HL-60 (cell line): ENCODE results near the gene JARID2.

Source experiments
- DNase-seq, 2 experiments: peaks; one replicate each; pipeline ENCODE4 v3.0.0-alpha.2; 2010 to 2020; ENCODE audit warnings: low read depth in 1 of 2, low spot score in 1 of 2
- H3K27ac ChIP-seq: fragments of 250-450 bp; sonication (Bioruptor Pico); replicated peaks from 2 replicates; pipeline ENCODE4 v1.5.1; 2020; ENCODE audit warnings: mild to moderate bottlenecking, moderate library complexity
- H3K27me3 ChIP-seq: fragments of 250-450 bp; sonication (Bioruptor Pico); 2 replicates; pipeline ENCODE4 v1.5.1; 2021; ENCODE audit warnings: mild to moderate bottlenecking, moderate library complexity; ENCODE audit not compliant: insufficient read depth, poor library complexity, severe bottlenecking
- H3K4me3 ChIP-seq: replicated peaks from 2 replicates; pipeline ENCODE4 v1.5.1; 2011; ENCODE audit warnings: mild to moderate bottlenecking, control low read depth, low read length; ENCODE audit not compliant: insufficient read depth
- CTCF ChIP-seq: IDR thresholded peaks from one replicate; pipeline ENCODE4 v1.5.1; 2011; ENCODE audit warnings: low read length, control low read depth, inconsistent platforms; ENCODE audit not compliant: insufficient read depth
- GABPA ChIP-seq: IDR thresholded peaks from 2 replicates; pipeline ENCODE4 v1.6.1; 2012; ENCODE audit warnings: low read depth
- POLR2AphosphoS5 ChIP-seq: IDR thresholded peaks from 2 replicates; pipeline ENCODE4 v1.6.1; 2012; ENCODE audit warnings: low read depth
- REST ChIP-seq: IDR thresholded peaks from 2 replicates; pipeline ENCODE4 v1.6.1; 2012; ENCODE audit warnings: low read depth; ENCODE audit not compliant: insufficient replicate concordance
- SPI1 ChIP-seq: IDR thresholded peaks from 2 replicates; pipeline ENCODE4 v1.6.1; 2012; ENCODE audit warnings: low read depth, mild to moderate bottlenecking, borderline replicate concordance

Gene JARID2

GRCh38 chr6:15518057-15518456 lies 272.2 kb downstream of the JARID2 start:
- H3K4me3 ChIP-seq: no peak overlapping the region
- TF ChIP-seq CTCF (no peak), REST (no peak), GABPA (no peak), SPI1 (no peak), POLR2AphosphoS5 (no peak)
- DNase-seq: no peak
- no peak overlapping the region for H3K27ac ChIP-seq
- H3K27me3 ChIP-seq: no peaks in the 10 kb centered on the region

GRCh38 chr6:15518878-15519277 lies 273.0 kb downstream of the JARID2 start:
- Histone ChIP-seq H3K27me3 (no peaks in the 10 kb centered on the region), H3K27ac (no peak overlapping the region), H3K4me3 (no peak overlapping the region)
- TF ChIP-seq POLR2AphosphoS5: peak; percentile 34; the same call in 1 of the 2 replicates
- TF ChIP-seq REST: no peak
- no peak for DNase-seq

GRCh38 chr6:15519681-15520080 lies 273.8 kb downstream of the JARID2 start:
- Histone ChIP-seq H3K4me3 (no peak overlapping the region), H3K27me3 (no peaks in the 10 kb centered on the region), H3K27ac (no peak overlapping the region)
- no peak for TF ChIP-seq REST
- TF ChIP-seq SPI1: no peak
- no peak for TF ChIP-seq CTCF
- TF ChIP-seq GABPA: no peak
- no peak for TF ChIP-seq POLR2AphosphoS5
- DNase-seq: no peak

- no peak for DNase-seq
- Histone ChIP-seq H3K4me3 (no peak overlapping the region), H3K27me3 (no peaks in the 10 kb centered on the region), H3K27ac (no peak overlapping the region)
- no peak for TF ChIP-seq GABPA
- no peak for TF ChIP-seq SPI1
- no peak for TF ChIP-seq REST
- no peak for TF ChIP-seq CTCF
- TF ChIP-seq POLR2AphosphoS5: no peak
Observed at GRCh38 chr6:15520626-15521203, 274.8 kb downstream of the JARID2 start.
